ENCODE measurements around the gene DYNLT5. TPM values are rescaled to one million over a fixed set of nuclear protein-coding genes. Genes with fewer than 3 reads are reported as not detected.
"Not testable (repeated sequence)": the region's sequence is repeated elsewhere in the genome, so short reads cannot be mapped to it uniquely, and the experiment has no call there.

The DYNLT5 gene
- polyA plus RNA-seq, 1 donor (not counting 4 experiments of a cell fraction or from before 2014, with no cell fraction given): not detected

GRCh38 chr1:66778969-66779368 lies 26.7 kb downstream of the DYNLT5 start:
- Histone ChIP-seq H4K20me1 (ENCODE audit: control insufficient read depth, extremely low read depth, insufficient read depth, low read length) (no peaks in the 10 kb centered on the region), H3K27ac (ENCODE audit: control insufficient read depth, insufficient read depth, low read length) (no peak overlapping the region), H3K4me2 (ENCODE audit: control insufficient read depth, extremely low read depth, insufficient read depth, low read depth, low read length) (no peak overlapping the region), H3K9me1 (ENCODE audit: control insufficient read depth, extremely low read depth, insufficient read depth, low read length) (no peaks in the 10 kb centered on the region), H3K79me2 (ENCODE audit: control insufficient read depth, insufficient read depth, low read length) (no peaks in the 10 kb centered on the region), H3K4me1 (ENCODE audit: control insufficient read depth, extremely low read depth, insufficient read depth, low read length) (no peaks in the 10 kb centered on the region), H3K36me3 (ENCODE audit: control insufficient read depth in 2 of 2, extremely low read depth in 1 of 2, insufficient read depth in 2 of 2, low read length in 2 of 2) (no peaks in the 10 kb centered on the region), H3K9ac (ENCODE audit: control insufficient read depth, extremely low read depth, insufficient read depth, low read length) (no peak overlapping the region), H3K4me3 (ENCODE audit: control insufficient read depth in 2 of 3, extremely low read depth in 1 of 3, insufficient read depth in 2 of 3, low read depth in 1 of 3, low read length in 3 of 3) (no peak overlapping the region), H2AFZ (ENCODE audit: control insufficient read depth, low read length) (no peak overlapping the region), H3K27me3 (ENCODE audit: control insufficient read depth, extremely low read depth, insufficient read depth, low read length) (peaks cover 3% of the 10 kb centered on the region), H3K9me3 (ENCODE audit: control insufficient read depth, low read depth, low read length) (no peaks in the 10 kb centered on the region)
- TF ChIP-seq CTCF (optimal IDR thresholded peaks at IDR 0.05 in 1 of 3, IDR thresholded peaks at IDR 0.05 in 1 of 3, conservative IDR thresholded peaks at IDR 0.05 in 1 of 3; ENCODE audit: extremely low read depth in 1 of 3, insufficient read depth in 2 of 3, low read length in 3 of 3) (no peak), EZH2 (IDR thresholded peaks at IDR 0.05; ENCODE audit: low read length) (no peak)
- DNase-seq (ENCODE audit: low read depth, low spot score) (no peak), FAIRE-seq (no peak)
- dilution Hi-C loops (cut with MboI; ENCODE audit: extremely low pct_ligation_motif_present, low sequenced_read_pairs): no loop called here

- DNase-seq (ENCODE audit: low read depth, low spot score): no peak
- no peaks in the 10 kb centered on the region for H3K36me3 ChIP-seq (ENCODE audit: control insufficient read depth in 2 of 2, extremely low read depth in 1 of 2, insufficient read depth in 2 of 2, low read length in 2 of 2)
- H3K9me3 ChIP-seq (ENCODE audit: control insufficient read depth, low read depth, low read length): no peaks in the 10 kb centered on the region
- H3K27ac ChIP-seq (ENCODE audit: control insufficient read depth, insufficient read depth, low read length): no peak overlapping the region
- TF ChIP-seq EZH2 (IDR thresholded peaks at IDR 0.05; ENCODE audit: low read length): no peak
- no peak for TF ChIP-seq CTCF (optimal IDR thresholded peaks at IDR 0.05 in 1 of 3, IDR thresholded peaks at IDR 0.05 in 1 of 3, conservative IDR thresholded peaks at IDR 0.05 in 1 of 3; ENCODE audit: extremely low read depth in 1 of 3, insufficient read depth in 2 of 3, low read length in 3 of 3)
- no peaks in the 10 kb centered on the region for H3K9me1 ChIP-seq (ENCODE audit: control insufficient read depth, extremely low read depth, insufficient read depth, low read length)
- no peaks in the 10 kb centered on the region for H3K4me1 ChIP-seq (ENCODE audit: control insufficient read depth, extremely low read depth, insufficient read depth, low read length)
- H2AFZ ChIP-seq (ENCODE audit: control insufficient read depth, low read length): no peak overlapping the region
- H3K27me3 ChIP-seq (ENCODE audit: control insufficient read depth, extremely low read depth, insufficient read depth, low read length): peaks cover 3% of the 10 kb centered on the region
- no peaks in the 10 kb centered on the region for H4K20me1 ChIP-seq (ENCODE audit: control insufficient read depth, extremely low read depth, insufficient read depth, low read length)
- FAIRE-seq: no peak
- H3K79me2 ChIP-seq (ENCODE audit: control insufficient read depth, insufficient read depth, low read length): no peaks in the 10 kb centered on the region
- dilution Hi-C loops (cut with MboI; ENCODE audit: extremely low pct_ligation_motif_present, low sequenced_read_pairs): no loop called here
- H3K4me3 ChIP-seq (ENCODE audit: control insufficient read depth in 2 of 3, extremely low read depth in 1 of 3, insufficient read depth in 2 of 3, low read depth in 1 of 3, low read length in 3 of 3): no peak overlapping the region
- H3K9ac ChIP-seq (ENCODE audit: control insufficient read depth, extremely low read depth, insufficient read depth, low read length): no peak overlapping the region
- H3K4me2 ChIP-seq (ENCODE audit: control insufficient read depth, extremely low read depth, insufficient read depth, low read depth, low read length): no peak overlapping the region
These were observed 27.3 kb downstream of the DYNLT5 start for GRCh38 chr1:66779475-66780078.

DNA sequence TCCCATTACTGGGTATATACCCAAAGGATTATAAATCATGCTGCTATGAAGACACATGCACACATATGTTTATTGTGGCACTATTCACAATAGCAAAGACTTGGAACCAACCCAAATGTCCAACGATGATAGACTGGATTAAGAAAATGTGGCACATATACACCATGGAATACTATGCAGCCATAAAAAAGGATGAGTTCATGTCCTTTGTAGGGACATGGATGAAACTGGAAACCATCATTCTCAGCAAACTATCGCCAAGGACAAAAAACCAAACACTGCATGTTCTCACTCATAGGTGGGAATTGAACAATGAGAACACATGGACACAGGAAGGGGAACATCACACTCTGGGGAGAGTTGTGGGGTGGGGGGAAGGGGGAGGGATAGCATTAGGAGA lies 33.5 kb downstream of the DYNLT5 start:
- H3K9ac ChIP-seq (ENCODE audit: control insufficient read depth, extremely low read depth, insufficient read depth, low read length); dilution Hi-C loops (cut with MboI; ENCODE audit: extremely low pct_ligation_motif_present, low sequenced_read_pairs); H4K20me1 ChIP-seq (ENCODE audit: control insufficient read depth, extremely low read depth, insufficient read depth, low read length): not testable (repeated sequence)

More for the DNA sequence above, 33.5 kb downstream of the DYNLT5 start:
- H3K4me2 ChIP-seq (ENCODE audit: control insufficient read depth, extremely low read depth, insufficient read depth, low read depth, low read length); H3K79me2 ChIP-seq (ENCODE audit: control insufficient read depth, insufficient read depth, low read length); H3K36me3 ChIP-seq (ENCODE audit: control insufficient read depth in 2 of 2, extremely low read depth in 1 of 2, insufficient read depth in 2 of 2, low read length in 2 of 2); H3K4me3 ChIP-seq (ENCODE audit: control insufficient read depth in 2 of 3, extremely low read depth in 1 of 3, insufficient read depth in 2 of 3, low read depth in 1 of 3, low read length in 3 of 3); FAIRE-seq; H3K27me3 ChIP-seq (ENCODE audit: control insufficient read depth, extremely low read depth, insufficient read depth, low read length); H2AFZ ChIP-seq (ENCODE audit: control insufficient read depth, low read length); H3K9me3 ChIP-seq (ENCODE audit: control insufficient read depth, low read depth, low read length); DNase-seq (ENCODE audit: low read depth, low spot score); H3K9me1 ChIP-seq (ENCODE audit: control insufficient read depth, extremely low read depth, insufficient read depth, low read length); H3K27ac ChIP-seq (ENCODE audit: control insufficient read depth, insufficient read depth, low read length); H3K4me1 ChIP-seq (ENCODE audit: control insufficient read depth, extremely low read depth, insufficient read depth, low read length): not testable (repeated sequence)

Measured in keratinocyte (primary cell).